GM18873 (cell line): ENCODE data around the gene DUOXA2.
"Not testable (repeated sequence)": the region's sequence is repeated elsewhere in the genome, so short reads cannot be mapped to it uniquely, and the experiment has no call there.

Experiments used
- ATAC-seq: cut with Tn5 transposase; IDR thresholded peaks from one replicate; pipeline ENCODE4 v1.9.1; 2021; ENCODE audit warnings: mild to moderate bottlenecking, moderate library complexity, moderate number of reproducible peaks; ENCODE audit not compliant: unreplicated experiment, low FRiP score

DUOXA2 gene

DNA sequence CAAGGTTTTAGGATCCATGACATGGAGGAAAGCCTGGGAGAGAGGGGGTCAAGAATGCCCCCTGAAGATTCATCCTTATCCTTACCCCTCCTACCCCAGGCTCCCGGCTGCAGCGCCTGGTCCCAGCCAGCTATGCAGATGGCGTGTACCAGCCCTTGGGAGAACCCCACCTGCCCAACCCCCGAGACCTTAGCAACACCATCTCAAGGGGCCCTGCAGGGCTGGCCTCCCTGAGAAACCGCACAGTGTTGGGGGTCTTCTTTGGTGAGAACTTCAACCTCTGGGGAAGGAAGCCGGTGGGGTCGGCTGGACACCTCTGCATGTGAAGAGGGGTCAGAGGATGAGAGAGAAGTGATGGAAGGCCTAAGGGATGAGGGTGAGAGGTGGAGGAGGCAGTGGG, 19.9 kb downstream of the DUOXA2 start:
- ATAC-seq, result no peak

GRCh38 chr15:45134682-45135604, 20.8 kb downstream of the DUOXA2 start:
- ATAC-seq, result no peak

GRCh38 chr15:45135705-45136377, 21.7 kb downstream of the DUOXA2 start:
- ATAC-seq, result not testable (repeated sequence)

- ATAC-seq, result no peak
These were observed 22.2 kb downstream of the DUOXA2 start for GRCh38 chr15:45136378-45136764.

GRCh38 chr15:45137703-45138102, 23.6 kb downstream of the DUOXA2 start:
- no peak for ATAC-seq

- no peak for ATAC-seq
These were observed 25.0 kb downstream of the DUOXA2 start for GRCh38 chr15:45138814-45139765.

GRCh38 chr15:45139770-45140169, 25.6 kb downstream of the DUOXA2 start:
- ATAC-seq, result no peak

GRCh38 chr15:45140557-45141250, 26.6 kb downstream of the DUOXA2 start:
- no peak for ATAC-seq

DNA sequence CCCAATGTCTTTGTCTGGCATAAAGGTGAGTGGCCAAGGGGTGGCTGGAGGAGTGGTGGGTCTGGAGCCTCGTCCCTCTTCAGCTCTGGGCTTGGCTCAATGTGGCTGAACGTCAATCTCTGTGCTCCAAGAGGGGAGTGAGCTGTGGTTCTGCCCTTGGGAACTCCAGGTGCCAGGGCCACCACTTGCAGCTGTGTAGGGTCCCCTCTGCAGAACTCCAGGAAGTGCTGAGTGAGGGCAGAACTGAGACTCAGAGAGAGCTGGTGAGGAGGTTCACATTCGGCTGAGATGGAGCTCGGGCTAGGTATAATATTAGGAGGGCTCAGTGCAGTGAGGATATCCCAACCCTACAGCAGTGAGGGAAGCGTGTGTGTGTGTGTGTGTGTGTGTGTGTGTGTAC, 27.3 kb downstream of the DUOXA2 start:
- no peak for ATAC-seq

- ATAC-seq, result no peak
These were observed 28.9 kb downstream of the DUOXA2 start for GRCh38 chr15:45143056-45143455.

DNA sequence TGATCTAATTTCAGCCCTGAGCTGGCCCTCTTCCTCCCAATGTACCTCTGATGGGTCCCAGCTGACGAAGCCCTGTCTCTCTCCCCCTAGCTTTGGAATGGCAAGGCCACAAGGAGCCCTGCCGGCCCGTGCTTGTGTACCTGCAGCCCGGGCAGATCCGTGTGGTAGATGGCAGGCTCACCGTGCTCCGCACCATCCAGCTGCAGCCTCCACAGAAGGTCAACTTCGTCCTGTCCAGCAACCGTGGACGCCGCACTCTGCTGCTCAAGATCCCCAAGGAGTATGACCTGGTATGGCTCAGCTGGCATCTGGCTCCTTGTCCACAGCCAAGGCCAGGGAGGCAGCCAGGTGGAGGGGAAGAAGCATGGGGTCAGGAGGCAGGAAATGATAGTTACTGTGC, 29.8 kb downstream of the DUOXA2 start:
- ATAC-seq, result no peak

DNA sequence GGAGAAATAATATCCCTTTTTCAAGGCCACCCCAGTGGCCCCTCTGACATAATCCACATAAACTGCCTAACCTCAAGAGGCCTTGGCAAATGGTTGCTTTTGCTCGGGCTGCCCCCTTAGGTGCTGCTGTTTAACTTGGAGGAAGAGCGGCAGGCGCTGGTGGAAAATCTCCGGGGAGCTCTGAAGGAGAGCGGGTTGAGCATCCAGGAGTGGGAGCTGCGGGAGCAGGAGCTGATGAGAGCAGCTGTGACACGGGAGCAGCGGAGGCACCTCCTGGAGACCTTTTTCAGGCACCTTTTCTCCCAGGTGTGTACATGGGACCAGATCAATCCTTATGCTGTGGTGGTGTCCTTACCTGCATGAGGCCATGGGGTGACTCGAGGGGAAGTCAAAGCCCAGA, 30.6 kb downstream of the DUOXA2 start:
- no peak for ATAC-seq

DNA sequence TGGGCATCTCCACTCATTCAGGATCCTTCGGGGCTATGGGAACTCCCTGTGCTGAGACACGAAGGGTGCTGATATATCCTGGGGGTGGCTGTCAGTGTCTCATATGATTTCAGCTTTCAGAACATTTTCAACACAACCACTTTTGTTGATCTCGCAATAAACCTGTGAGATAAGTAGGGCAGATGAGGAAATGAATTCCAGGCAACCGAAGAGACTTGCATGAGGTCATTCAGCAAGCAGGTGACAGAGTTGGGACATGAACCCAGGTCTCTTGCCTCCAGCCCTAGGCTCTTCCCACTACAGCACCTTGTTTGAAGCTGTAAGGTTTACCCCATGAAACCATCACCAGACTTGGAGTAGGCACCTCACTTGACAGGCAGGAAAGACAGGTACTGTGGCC, 32.3 kb downstream of the DUOXA2 start:
- no peak for ATAC-seq

DNA sequence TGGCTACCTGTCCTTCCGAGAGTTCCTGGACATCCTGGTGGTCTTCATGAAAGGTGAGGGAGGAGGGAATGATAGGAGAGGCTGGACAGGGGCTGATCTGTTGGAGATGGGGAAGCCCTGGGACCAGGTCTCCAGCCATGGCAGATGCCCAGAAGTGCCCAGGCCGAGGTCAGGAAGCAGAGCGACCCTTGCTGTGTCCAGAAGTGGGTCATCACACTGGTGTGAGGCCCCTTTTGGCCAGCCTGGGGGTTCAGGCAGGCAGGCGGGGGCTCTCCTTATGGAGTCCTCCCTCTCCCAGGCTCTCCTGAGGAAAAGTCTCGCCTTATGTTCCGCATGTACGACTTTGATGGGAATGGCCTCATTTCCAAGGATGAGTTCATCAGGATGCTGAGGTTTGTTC, 33.5 kb downstream of the DUOXA2 start:
- no peak for ATAC-seq

- ATAC-seq, result no peak
These were observed 34.2 kb downstream of the DUOXA2 start for GRCh38 chr15:45148076-45149059.

- no peak for ATAC-seq
These were observed 34.9 kb downstream of the DUOXA2 start for GRCh38 chr15:45149060-45149459.

GRCh38 chr15:45150481-45150880, 36.4 kb downstream of the DUOXA2 start:
- ATAC-seq, result no peak

- no peak for ATAC-seq
These were observed 36.9 kb downstream of the DUOXA2 start for GRCh38 chr15:45150997-45151396.
